Glomerular endothelial cell (primary cell): Measurements from ENCODE around the gene AKT1S1. TPM values are rescaled to one million over a fixed set of nuclear protein-coding genes. Genes with fewer than 3 reads are reported as not detected.
A peak's percentile ranks its signal among the peaks of the same experiment; 100 is the strongest.

Experiments used
- DNase-seq: peaks from one replicate; pipeline ENCODE4 v3.0.0-alpha.2; 2011; ENCODE audit warnings: low read depth, low spot score; ENCODE audit errors: extremely low read depth
- total RNA-seq: library from RNA; depleted of rRNA; stranded (reverse); fragments of >200 nt; gene quantifications from 2 replicates; pipeline ENCODE4 v1.2.3, GENCODE V29; 2015

Gene AKT1S1
- total RNA-seq, 1 donor from 2014 or later, result 44.9 TPM

DNA sequence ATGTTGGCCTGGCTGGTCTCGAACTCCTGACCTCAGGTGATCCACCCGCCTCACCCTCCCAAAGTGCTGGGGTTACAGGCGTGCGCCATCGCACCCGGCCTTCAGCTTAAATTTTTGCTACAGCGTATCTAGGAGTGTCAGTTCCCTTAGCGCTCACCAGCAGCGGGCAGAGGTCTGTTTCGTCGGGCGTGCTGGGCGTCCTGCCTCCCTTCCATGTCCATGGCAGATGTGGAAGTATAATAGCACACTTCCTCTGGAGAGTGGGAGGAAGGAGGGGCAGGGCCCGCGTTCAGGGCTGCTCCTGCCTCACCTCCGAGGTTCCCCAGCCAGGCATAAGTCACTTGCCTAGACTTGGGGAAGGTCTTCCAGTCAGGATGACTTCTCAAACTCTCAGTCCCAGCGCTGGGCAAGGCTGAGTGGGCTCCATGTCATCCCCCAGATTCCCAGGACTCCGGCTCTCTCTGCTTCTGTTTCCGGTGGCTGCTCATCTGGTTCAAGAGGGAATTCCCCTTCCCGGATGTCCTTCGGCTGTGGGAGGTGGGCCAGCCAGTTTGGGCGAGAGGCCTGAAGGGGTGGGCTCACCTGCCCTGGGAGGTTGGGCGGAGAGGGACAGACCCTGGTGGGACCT is 10.0 kb upstream of the AKT1S1 start:
- no peak for DNase-seq

DNA sequence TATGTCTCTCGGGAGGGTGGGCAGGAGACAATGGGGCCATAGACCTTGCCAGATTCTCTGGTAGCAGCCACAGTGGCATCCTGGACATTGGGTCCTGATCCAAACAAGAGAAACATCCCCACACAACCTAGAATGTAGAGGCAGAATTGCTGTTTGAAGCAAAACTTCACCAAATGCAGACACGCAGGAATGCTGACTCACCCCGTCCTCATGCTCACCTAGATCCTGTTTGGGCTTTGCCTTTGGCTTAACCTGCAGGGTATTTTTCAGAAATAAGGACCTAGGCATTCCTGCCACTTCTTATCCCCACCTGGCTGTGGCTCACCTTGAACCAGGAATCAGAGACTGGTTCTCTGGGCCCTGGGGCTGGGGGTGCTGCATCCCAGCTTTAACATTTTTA is 7.6 kb upstream of the AKT1S1 start:
- no peak for DNase-seq

DNA sequence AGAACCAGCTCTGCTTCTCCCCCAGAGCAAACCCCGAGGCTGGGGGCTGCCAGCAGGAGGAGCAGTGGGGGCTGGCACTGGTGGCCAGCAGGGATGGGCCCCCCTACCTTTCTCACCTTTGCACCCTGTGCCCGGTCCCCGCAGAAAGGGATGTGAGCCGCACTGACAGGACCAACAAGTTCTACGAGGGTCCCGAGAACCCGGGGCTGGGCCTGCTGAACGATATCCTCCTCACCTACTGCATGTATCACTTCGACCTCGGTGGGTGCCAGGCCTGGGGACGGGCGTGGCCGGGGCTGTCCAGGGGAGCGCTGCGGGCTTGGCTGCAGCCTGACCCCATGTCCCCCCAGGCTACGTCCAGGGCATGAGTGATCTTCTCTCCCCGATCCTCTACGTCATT is 7.0 kb upstream of the AKT1S1 start:
- no peak for DNase-seq

DNA sequence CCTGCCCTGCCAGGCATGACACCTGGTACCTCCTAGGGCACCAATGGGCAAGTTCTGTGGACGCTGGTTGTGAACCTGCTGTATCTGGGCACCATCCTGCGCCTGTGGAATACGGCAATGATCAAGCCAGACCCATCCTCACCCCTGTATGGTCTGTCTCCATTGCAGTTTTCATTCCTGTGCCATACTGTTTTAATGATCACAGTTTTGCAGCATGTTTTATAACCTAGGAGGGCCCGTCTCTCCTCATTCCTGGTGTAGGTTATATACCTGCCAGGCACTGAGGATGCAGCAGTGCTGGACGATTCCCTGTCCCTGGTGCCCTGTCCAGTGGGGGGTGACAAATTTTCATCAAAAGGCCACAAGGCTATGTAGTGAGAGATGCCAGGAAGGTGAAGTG is 5.9 kb upstream of the AKT1S1 start:
- DNase-seq, result no peak

DNA sequence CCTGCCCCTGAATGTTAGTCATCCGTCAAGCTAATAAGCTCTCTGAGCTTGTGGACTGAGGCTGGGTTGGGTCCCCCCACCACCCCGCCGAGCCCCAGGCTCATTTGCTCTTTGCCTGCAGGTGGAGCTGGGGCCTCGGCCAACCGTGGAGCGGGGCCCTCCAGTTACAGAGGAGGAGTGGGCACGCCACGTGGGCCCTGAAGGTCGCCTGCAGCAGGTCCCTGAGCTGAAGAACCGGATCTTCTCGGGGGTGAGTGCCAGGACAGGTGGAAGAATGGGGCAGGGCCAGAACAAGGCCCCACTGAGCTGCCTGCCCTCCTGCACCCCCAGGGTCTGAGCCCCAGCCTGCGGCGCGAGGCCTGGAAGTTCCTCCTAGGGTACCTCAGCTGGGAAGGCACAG is 5.5 kb upstream of the AKT1S1 start:
- DNase-seq, result no peak

DNA sequence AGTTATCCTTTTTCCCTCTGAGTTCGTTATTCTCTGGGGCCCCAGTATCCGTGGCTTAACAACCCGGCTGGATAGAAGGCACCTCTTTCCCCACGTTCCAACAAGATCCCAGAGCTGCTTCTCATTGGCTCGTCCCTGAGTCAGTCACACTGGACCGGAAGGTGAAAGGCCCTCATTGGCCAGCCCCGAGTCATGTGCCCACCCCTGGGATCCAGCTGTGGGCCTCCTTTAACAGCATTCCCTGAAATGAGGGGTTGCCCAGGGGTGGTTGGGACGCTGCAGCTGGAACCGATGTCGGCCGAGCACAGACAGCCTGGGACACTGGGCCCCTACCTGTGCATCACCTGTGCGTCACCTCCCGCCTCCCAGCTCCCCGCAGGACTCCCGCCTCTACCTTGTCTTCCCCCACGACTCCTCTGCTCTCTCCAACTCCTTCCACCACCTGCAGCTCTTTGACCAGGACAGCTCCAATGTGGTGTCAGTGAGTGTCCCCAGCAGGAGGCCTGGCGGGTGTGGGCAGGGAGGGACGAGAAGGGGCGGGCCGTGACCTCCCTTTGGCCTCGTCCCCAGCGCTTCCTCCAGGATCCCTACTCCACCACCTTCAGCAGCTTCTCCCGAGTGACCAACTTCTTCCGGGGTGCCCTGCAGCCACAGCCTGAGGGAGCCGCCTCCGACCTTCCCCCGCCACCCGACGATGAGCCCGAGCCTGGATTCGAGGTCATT is 4.7 kb upstream of the AKT1S1 start:
- no peak for DNase-seq

DNA sequence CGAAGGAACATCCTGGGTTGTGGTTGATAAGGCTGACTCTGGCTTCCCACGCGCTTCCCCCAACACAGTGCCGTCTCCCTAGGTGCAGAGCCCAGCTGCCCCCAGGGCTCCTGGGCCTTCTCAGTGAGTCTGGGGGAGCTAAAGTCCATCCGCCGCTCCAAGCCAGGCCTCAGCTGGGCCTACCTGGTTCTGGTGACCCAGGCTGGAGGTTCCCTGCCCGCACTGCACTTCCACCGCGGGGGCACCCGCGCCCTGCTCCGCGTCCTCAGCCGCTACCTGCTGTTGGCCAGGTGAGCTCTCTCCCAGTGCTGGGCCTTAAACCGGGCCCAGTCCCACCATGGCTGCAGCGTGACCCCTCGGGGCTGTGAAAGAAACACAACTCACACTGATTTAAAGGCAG is 4.0 kb upstream of the AKT1S1 start:
- no peak for DNase-seq

DNA sequence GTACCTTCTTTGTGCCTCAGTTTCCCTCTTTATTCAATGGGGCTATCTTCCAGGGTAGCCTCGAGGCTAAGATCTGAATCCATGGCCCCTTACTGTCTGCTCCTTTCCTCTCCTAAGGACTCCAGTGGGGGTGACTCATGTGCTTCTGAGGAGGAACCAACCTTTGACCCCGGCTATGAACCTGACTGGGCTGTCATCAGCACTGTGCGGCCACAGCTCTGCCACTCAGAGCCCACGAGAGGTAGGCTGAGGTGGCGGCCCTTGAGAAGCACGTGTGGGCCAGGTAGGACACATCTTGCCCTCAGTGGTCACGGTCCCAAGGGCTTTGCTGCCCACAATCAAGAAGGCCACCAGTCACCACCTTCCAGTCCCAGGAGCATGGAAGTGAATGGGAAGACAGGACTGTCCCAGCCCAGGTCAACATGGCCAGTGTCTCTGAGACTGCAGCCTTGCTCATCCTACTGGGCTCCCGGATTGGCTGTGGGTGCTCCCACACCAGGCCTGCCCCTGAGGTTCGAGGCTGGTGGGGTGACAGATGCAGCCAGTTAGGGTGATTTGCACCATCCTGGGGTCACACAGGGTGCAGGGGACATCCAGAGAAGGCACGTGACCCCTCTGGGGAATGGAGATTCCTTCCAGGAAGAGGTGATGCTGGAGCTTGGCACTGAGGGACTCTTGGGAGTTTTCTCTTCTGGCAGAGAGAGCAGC is 3.2 kb upstream of the AKT1S1 start:
- DNase-seq, result no peak

DNA sequence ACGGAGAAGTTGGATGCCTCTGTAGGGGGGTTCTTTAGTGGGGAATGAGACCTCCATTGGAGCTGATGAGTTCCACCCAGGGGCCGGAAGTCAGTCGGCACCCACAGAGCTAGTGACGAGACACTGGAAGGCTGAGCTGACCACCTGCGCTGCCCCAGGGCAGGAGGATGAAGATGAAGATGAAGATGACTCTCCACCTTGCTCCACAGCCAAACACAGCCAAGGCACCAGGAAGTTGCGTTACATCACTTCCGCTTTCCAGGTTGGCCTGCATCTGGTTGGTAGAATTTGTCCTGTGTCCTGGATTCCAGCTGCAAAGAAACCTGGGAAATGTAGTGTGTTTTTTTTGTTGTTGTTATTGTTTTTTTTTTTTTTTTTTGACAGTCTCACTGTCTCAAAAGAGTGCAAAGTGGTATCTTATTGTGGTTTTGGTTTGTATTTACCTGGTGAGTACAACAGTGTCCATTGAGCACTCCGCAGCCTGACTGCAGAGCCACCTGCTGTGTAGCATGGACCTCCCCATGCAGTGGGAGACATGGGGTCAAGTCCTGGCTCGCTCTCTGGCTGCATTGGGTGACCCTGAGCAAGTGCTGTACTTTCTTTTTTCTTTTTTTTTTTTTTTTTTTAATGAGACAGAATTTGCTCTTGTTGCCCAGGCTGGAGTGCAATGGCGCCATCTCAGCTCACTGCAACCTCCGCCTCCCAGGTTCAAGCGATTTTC is 2.2 kb upstream of the AKT1S1 start:
- DNase-seq, result no peak

DNA sequence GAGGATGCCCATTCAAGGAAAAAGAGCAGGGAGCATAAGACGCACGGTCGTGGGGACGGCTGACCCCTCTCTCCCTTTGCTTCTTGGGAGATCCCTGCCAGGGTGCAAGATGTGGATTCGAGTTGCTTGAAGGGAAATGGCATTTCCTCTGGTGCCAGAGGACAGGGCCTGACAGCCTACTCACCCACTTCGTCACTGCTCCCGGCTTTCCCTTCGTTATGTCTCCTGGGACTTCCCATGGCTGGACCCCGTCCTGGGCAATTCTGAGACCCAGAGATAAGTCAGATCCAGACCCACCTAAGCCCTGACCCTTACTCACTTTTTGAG is 1.6 kb upstream of the AKT1S1 start:
- no peak for DNase-seq

DNA sequence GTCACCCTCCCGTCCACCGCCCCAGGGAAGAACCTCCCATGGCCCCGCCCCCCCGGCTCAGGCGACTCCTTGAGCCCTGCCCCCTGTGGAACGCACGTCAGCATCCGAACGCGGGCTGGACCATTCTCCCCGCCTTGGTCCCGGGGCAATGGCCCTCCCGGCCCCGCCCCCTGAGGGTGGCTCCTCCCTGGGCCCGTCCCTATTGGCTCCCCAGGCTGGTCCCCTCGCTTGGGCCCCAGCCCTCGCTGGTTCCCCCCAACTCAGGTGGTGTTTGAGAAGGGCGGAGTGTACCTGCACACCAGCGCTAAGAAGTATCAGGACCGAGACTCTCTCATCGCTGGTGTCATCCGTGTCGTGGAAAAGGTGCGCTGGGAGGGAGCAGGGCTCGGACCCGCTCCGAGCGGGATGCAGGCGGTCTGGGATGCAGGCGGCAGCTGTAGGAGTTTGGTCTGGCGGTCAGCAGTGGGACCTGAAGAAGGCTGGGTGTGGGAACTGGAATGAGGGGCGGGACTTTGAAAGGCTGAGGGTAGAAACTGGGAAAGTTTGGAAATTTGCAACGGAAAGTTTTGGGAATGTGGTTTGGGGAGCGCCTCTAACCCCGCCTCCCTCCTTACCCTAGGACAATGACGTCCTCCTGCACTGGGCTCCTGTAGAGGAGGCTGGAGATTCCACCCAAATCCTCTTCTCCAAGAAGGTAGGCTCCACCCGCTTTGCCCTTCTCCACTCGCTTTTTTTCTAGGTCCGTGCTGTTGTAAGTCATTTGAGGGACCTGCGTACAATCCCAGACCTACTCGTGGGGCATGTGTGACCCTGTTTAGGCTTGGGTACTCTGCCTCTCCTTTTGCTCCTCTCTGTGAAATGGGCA is 956 bp upstream of the AKT1S1 start:
- DNase-seq, result no peak

DNA sequence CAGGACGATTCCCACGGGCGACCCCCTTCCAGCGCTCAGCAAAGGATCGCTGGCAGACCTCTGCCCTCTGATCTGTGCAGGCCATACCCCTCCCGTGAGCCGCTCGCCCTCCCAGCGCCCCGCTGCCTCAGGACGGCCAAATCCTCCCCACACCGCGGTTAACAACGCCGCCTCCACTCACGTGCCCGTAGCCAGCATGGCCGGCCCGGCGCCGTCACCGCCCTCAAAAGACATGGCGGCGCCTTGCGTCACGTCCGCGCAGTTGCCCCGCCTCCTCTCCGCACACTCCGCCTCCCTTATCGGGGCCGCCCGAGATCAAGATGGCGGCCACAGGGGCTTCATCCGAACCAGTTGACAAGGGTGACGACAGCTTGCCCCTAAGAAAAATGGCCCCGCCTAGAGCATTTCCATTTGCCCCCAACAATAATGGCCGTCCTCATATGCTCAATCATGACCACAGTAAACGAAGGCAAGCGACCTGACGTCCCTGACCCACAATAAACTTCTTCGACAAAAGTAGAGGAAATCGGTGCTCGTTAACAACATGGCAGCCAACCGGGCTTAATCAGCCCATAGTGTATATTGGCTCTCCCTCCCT is 634 bp downstream of the AKT1S1 start:
- peak; percentile 95 for DNase-seq

DNA sequence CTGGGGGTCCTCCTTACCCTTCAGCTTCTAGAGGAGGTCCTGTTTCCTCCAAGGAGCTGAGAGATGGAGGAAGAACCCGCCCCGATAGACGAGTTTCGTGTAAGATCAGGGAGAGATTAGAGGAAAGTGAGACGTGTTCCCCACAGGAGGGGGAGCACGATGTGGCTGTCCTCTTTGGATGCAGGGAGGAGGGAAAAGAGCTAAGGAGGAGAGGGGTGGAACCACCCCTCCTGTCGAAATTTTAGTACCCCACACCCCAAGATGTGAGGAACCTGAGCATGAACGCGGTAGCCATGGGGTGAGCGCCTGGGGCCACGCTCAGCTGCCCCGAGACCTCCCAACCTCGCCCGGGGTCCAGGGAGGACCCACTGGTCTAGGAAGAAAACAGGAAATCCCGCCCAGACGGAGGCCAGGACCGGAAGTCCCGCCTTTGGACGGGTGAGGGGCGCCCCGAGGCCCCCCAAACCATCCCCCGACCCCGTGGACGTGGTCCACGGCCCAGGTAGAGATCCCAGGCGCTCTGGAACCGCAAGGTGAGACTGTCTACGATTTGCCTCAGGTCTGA is 1.2 kb downstream of the AKT1S1 start:
- no peak for DNase-seq

DNA sequence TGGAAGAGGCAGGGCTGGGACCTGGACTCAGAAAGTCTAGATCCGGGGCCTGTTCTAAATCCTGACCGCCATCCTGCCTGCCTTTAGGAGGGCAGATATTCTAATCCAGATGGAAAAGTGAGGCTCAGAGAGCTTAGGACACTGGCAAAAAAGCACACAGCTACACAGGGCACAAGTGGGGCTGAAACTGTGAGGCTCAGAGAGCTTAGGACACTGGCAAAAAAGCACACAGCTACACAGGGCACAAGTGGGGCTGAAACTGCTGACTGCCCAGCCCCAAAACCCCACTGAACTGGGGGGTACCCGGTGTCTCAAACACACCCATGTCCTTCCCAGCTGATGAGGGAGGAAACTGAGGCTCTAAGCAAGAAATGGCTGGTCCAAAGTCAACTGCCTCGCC is 2.0 kb downstream of the AKT1S1 start:
- DNase-seq, result no peak

DNA sequence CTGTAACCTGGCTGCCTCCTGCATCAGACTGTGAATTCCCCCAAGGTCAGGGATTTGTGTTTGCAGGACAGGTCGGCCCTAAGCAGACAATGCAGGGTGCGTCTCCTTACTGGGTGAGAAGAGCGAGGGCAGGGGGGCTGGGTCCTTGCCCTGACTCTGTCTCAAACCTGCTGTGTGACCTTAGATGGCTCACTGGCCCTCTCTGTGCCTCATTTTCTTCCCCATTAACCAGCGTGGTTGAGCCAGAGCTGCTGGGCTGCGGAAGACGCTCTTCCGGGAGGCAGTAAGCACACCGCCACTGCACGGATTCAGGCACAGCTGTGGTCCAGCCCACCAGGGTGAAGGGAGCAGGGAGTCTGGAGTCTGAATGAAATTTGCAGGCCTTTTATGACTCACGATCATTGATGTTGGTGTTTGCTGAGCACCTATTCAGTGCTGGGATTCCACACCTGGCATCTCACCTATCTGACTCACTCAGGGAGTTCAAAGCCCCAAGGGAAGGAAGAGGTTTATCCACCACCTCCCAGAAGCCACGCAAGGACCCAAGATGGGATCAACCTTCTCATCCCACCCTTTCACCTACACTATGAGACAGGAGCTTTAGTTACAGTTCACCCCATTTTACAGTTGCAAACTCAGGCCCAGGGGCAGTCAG is 2.5 kb downstream of the AKT1S1 start:
- no peak for DNase-seq

DNA sequence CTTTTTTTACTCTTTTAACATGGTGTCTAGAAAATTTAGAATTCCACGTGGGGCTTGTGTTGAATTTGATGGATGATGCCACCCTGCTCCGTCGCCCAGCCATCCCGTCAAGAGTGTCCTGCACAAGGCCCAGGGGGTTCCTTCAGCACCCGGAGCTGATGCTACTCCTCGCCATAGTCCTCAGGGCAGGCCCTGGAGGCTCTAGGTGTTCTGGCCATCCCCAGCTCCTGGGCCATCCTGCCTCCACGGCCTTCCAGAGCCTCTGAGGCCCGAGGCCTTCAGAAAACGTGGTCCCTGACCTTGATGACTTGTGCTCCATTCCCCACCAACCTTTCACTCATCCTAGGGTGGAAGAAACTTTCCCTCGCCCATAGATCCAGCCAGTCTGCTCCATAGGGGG is 3.3 kb downstream of the AKT1S1 start:
- DNase-seq, result no peak

DNA sequence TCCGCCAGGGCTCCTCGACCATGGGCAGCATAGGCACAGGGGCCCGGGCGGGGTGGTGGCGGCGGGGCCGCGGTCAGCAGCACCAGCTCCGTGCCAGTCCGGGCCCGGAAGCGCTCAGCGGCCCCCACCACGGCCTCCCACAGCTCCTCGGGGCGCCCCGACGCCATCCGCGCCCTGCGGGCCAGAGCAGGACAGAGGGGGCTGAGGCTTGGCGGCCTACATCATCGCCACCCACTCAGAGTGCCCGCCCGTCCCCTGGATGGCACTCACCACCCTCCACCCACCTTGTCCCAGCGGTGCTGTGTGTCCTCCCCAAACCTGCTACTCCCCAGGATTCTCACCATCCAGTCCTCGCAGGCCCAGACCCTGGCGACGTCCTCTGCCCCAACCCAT is 4.0 kb downstream of the AKT1S1 start:
- DNase-seq, result no peak

DNA sequence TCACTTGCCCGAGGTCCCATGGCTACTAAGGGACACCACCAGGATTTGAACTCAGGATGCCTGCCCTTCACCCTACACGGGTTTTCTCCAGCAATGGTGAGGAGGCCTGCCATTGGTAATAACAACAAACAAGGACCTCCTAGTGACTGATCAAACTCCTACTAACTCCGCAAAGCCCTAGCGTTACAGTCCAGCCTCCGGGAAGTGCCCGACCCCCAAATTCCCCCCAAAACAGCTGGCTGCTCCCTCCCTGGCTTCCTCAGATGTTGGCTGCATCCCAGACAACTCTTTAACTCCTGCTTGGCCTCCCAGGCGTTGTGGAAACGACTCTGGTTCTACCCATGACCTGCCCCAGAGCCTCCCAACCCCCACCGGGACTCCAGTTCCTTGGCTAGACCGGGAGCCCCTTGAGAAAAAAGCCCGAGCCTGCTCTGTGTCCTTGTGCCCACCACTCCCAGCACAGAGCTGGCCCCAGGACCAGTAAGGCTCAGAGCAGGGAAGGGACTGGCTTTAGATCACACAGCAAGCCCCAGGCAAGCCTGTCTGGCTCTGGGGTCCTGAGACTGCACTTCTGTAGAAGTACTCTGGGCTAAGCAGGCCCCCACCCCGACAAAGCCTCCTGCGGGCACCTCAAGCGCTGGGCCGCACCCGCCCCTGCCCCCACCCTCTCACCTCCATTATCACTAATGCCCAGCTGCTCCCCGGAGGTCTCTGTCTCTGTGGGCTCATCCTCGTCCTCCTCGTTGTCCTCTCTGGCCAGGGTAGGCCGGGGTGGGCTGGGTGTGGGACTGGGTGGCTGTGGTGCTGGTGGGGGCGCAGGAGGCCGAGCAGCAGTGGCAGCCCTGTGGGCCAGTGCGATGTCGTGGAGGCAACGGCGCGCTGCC is 4.7 kb downstream of the AKT1S1 start:
- no peak for DNase-seq
